ENCODE measurements around the gene DGCR2.

The DGCR2 gene

DNA sequence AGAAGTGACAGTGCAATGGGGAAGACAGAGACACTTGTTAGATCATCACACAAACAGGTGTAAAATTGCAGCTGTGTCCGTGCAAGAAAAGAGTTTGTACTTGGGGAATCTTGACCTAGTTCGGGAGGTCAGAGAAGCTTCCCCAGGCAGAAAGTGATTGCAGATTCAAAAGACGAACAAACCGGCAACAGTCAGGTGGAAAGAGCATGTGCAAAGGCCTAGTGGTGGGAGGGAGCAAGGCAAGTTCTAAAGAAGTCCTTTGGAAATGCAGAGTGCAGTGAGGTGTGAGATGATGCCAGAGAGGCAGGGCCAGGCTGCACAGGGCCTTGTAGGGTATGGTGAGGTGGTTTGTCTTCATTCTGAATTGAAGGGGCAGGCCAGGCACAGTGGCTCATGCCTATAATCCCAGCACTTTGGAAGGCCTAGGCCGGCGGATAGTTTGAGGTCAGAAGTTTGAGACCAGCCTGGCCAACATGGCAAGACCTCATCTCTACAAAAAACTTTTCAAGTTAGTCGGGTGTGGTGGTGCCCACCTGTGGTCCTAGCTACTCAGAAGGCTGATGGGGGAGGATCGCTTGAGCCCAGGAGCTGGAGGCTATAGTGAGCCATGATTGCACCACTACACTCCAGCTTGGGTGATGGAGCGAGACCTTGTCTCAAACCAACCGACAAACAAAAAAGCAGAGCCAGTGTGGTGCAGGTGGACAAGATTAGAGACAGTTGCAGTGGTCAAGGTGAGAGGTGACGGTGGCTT lies 24.2 kb upstream of the DGCR2 start:
- DNase-seq: no peak

DNA sequence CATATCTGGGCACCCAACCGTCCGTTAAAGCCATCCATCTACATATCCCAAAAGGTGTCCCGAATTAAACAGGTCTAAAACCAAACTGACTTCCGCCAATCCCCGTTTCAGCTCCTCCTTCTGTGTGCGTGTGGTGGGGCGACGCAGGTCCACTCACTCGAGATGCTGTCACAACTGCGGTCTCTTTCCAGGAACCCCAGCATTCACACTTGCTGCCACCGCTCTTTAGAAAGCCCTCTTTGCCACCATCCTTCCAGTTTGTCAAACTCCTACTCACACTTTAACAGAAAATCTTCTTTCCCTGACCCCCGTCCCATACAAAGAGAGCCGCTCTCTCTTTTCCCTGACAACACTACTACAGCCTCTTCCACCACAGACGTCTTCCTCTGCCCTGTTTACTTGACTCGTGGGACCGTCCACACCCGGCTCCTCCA lies 21.8 kb upstream of the DGCR2 start:
- DNase-seq: no peak

DNA sequence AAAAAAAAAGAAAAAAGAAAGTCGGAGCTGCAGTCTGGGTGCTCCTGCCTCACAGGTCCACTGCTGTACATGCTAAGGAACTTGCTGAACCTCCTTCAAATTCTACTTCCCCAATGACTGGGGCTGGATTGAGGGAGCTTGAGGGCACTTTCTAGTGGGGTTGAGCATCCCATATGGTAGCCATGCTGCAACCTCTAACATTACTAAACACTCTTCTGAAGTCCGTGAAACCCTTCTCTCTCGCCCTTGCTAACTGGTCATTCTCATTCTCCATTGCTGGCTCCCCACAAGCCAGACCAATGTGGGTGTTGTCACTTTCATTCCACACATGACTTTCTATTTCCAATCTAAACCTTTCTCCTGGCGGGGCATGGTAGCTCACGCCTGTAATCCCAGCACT lies 21.0 kb upstream of the DGCR2 start:
- DNase-seq: no peak

DNA sequence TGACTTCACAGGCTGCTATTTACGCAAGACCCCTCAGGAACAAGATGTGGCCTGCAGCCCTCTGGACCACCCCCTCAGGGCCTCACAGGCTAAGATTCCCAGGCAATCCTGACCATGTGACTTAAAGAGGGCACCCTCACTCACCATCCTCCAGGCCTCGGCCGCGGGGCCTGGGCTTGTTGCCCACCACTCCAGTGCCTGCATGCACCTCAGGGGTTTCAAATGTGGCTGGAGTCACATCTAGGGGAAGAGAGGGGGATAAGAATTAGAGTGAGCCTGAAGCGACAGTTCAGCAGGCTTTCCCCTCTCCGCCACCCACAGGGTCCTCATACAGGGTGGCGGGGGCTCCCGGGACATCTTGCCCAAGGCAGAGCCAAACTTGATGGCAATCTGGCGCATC lies 20.2 kb upstream of the DGCR2 start:
- no peak for DNase-seq

DNA sequence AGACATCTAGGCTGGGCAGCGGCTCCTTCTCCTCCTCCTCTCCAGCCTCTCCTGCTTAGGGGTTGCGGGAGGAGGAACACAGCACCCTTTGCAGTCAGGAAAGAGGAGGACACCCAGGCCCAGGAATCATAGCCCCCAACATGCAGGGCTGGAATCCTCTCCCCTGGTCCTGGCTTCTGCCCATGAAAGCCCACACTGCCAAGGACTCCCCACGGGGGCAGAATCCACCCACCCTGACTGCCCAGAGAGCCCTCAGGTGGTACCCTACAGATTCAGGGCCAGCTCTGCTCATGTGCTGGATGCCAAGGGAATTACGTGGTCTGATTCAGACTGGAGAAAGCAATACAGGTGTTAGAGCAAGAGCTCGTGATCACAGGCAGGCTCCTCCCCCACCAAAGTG lies 17.8 kb upstream of the DGCR2 start:
- no peak for DNase-seq

DNA sequence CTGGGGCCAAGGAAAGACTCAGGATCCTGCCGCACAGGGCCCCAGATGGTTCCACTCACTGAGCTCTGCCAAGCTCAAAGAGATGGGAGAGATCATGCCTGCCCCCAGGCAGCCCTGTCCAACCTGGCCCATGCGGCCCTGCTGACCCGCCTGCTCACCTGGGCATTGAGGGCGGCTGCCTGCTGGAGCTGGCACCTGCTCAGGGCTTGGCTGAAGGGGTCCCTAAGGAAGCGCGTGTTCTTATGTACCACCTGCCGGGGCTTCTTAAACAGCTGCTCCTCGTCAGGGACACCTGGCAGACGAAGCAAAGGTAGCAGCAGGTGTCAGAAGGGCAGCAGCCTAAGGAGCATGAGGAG lies 16.8 kb upstream of the DGCR2 start:
- no peak for DNase-seq

DNA sequence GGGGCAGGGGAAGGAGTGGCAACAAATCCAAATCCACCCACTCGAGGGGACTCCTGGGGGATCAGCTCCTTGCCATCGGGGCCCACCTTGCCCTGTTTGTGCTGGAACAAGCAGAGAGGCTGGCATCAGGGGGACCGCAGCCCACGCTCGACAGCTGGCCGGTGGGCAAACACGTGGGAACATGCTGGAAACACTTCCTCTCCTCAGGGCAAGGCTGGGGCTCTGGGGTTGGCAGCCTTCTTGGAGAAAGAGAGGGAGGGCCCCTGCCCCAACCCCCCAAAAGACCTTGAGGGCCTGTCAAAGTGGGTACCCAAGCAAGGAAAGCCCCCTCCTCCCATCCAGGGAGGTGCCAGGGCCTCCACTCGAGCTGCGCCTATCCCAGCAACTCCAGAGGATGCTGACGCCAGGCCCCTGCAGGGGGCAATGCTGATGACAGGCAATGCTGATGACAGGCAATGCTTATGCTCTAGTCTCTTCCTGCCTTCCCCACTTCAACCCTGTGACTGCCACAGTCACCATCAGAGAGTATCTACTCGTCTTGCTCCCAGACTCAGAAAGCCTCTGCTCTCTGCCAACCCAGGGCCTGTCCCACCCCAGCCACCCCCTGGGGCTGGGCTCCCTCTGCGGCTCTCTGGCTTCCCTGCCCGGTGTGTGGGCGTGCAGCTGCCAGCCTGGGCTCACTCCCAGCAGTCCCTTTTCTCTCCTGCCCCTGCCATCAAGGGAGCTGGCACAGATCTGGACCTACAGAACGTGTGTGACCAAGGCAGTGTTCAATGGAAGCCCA lies 16.2 kb upstream of the DGCR2 start:
- no peak for DNase-seq

DNA sequence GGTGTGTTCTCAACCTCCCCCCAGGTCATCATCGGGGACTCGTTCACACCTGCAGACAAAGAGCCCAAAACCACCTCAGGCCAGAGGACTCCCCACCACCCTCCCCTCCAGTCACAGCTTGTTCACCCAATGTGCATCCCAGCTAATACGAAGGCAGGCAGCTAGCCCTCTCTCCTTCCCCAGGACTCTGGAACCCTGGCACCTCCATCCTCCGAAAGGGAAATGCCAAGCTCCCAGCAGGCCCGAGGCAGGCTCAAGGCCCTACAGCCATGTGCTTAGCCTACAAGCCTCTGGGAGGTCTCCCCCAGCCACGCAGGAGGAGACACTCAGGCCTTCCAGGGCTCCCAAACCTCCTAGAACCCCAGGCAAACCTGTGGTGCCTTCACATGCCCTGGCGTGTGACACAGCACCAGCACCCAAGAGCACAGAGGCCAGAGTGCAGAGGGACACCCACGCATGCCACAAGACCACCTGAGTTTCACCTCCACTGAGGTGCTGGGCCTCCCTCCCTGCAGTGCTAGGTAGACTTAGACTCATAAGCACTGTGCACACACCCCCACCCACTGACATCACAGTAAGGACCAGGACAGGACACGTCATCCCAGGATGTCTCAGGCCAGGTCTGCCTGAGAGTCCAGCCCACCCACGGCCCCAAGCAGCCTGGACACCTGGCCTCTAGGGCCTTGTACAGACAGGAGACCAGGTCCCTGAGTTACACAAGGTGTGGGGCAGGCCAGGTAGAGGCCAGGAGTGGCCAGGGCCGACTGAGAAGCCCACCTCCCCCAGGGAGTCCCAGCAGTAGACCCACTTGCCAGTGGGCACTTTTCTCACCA lies 15.4 kb upstream of the DGCR2 start:
- DNase-seq: no peak

DNA sequence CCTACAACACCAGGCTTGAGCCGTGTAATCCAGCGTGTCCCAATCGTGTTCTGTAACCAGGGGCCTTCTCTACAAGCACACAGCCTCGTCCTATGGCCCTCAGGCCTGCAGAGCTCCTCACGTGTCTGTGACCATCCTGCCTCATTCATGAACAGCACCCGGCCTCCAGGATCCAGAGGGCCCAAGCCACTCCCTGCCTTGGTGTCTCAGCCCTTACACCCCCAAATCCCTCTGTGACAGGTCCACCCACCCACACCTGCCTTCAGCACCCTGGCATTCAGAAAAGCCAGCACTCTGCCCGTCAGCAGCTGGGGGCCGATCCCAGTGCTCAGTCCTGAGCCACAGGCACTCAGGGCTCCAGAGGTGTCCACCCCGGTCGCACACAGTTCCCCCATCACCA lies 14.7 kb upstream of the DGCR2 start:
- no peak for DNase-seq

DNA sequence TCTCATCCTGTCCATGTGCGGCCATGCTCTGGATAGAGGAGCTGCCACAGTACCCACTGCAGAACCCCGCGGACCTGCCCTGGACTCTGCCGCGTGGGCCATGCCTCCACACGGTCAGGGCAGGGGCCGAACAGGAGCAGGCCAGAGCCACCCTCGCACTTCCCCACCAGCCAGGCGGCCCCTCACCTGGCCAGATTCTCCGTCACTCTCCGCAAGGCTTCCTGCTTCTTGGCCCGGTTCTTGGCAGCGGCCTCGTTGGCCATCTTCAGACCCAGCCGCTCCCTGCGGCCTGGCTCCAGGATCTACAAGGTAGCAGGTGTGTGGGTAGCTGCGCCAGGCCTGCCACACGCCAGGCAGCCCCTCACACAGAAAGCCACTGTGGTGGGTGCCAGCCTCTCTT lies 12.7 kb upstream of the DGCR2 start:
- no peak for DNase-seq

DNA sequence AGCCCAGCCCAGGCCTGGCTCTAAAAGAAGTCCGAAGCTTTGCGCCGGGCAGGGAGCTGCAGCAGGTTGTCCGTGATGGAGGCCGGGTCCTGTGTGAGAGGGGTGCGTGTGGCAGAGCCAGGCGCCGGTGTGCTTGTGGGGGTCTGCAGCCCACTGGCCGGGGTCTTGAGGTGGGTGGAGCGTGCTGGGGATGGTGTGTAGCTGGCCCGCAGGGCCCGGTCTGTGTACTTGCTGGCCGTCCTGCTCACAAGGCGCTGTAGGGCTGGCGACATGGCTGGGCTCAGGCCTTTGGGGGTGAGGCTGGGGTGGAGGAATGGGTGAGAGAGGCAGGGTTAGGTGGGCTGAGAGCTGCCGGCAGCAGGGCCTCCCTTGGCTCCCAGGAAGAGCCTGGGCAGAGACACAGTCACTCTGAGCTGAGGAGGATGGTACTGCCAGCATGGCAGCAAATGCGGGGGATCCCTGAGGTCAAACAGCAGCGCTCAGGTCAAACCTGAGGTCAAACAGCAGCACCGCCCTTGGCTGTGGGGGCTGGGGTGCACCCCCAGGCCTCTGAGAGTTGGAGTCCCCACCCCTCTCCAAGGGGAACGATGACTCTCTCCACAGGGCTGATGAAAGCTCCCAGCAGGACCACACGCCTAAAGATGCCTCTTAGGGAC lies 12.1 kb upstream of the DGCR2 start:
- DNase-seq: no peak

DNA sequence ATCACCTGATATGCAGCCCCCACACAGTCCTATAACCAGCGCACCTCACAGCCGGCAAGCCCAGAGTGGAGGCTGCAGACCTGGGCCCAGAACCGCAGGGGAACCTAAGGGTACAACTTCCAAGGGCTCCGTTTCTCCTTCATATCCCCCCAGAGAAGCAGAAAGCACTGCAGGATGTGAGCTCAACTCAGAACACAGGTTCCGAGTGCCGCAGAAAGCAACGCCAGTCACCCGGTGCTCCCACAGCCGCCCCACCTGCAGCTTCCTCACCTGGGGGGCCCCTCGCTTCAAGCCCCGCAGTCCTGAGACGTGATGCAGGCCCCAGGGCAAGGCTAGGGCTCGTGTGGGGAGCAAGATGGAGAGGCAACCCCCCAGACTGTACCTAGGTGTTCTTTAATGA lies 11.3 kb upstream of the DGCR2 start:
- no peak for DNase-seq

DNA sequence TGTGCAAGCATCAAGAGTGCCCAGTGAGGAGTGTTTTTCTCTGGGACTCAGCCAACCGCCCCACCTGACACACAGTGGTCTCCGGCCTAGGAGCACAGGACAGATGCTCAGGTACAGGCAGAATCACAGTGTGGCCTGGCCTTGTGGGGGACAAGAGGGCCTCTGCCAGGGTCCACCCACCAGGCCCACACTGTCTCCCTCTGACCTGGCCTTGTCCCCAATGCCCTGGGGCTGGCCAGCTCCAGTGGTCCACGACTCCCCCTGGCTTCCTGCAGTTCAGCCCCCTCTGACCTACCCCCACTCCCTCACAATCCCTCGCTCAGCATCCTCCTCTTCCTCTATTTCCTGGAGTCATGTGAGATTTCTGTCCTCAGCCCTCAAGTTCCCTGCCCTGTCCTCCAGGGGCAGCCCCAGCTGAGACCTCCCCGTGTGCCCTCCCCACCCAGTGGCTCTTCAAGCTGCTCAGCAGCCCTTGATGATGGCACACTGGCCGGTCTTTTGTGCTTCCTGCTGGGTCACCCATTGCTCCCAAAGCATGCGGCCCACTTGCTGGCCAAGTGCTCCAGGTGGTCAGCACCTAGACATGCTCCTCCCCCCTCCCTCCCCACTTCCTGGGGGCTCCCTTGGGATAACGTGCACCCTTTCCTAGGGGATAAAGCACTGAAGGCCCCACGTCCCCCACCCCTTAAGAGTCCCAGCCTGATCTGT lies 10.6 kb upstream of the DGCR2 start:
- no peak for DNase-seq

DNA sequence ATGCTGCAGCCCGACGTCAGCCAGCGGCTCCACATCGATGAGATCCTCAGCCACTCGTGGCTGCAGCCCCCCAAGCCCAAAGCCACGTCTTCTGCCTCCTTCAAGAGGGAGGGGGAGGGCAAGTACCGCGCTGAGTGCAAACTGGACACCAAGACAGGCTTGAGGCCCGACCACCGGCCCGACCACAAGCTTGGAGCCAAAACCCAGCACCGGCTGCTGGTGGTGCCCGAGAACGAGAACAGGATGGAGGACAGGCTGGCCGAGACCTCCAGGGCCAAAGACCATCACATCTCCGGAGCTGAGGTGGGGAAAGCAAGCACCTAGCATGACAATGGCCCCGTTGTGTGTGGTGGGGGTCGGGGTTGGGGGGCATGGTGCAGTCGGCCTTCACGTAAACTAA lies 9.9 kb upstream of the DGCR2 start:
- DNase-seq: no peak

DNA sequence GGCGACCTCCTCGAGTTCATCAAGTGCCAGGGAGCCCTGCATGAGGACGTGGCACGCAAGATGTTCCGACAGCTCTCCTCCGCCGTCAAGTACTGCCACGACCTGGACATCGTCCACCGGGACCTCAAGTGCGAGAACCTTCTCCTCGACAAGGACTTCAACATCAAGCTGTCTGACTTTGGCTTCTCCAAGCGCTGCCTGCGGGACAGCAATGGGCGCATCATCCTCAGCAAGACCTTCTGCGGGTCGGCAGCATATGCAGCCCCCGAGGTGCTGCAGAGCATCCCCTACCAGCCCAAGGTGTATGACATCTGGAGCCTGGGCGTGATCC lies 9.4 kb upstream of the DGCR2 start:
- no peak for DNase-seq

DNA sequence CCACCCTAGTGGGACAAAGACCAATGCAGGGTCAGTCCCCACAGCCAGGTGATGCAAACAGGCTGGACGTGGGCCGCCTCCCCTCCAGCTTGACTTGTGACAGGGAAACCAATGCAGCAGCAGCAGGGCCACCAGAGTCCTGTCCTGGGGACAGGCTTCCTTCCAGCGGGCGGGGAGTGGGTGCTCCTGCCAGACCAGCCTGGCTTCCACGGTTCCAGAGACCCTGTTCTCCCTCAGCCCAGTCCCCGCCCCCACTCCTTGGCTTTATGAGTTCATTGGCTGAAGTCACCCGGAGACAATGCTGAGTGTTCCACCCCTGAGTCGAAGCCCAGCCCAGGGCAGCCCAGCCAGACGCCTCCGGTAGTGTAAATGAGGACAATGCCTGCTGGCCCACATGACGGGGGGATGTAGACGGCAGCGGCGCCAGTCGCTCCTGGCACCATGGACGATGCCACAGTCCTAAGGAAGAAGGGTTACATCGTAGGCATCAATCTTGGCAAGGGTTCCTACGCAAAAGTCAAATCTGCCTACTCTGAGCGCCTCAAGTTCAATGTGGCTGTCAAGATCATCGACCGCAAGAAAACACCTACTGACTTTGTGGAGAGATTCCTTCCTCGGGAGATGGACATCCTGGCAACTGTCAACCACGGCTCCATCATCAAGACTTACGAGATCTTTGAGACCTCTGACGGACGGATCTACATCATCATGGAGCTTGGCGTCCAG lies 8.9 kb upstream of the DGCR2 start, which contains the start of gene TSSK2:
TSSK2 (plus strand) TSS at position 350 of the 726 bp plus-strand sequence; CDS start at position 442, 92 bp downstream.
- DNase-seq: no peak

DNA sequence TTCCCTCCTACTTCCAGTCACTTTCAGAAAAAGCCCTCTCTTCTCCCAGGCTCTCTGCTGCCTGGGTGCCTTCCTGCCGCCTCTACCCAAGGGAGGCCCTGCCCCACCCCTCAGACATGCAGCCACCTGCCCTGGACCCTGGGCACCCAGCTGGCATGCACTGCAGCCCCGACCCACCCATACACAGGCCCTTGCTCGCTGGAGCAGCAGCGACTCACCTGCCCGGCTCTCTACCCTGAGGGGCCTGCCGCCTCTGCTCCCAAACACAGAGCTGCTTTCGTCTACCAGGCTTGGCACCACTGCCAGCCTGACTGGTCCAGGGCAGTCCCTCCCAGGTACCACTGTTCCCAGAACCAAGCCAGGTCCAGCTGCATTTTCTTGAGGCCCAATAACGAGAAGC lies 7.7 kb upstream of the DGCR2 start:
- DNase-seq: no peak

DNA sequence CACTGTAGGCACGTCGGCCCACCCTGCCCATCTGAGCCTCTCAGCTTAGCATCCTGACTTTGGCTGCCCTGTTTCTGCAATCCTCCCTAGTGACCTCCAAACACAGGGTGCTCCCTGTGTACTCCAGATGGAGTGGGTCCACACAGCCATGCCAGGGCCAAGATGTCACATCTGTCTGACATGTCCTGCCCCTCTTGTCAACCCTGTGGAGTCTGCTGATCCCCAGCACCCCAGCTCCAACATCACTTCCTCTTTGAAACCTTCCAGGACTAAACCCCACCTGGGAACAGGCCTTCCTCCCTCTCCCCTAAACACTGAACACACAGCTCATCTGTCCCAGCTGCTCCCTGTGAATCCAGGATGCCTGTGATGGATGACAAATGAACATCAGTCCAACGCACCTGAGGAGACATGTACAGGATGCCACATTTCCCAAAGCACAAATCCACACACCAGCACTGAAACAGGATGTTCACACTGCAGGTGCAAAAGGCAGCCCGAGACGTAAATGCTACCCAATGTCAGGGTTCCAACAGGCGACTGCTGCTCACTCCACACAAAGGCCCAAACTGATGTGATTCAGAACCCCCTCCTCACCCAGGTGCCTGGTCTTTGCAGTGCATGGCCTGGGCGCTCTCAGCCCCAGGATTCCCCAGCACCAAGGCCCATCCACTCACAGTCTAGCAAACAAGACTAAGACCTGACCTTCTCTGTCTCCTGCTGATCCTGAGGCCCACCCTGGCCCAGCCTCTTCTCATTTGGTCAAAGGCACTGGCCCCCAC lies 6.9 kb upstream of the DGCR2 start:
- DNase-seq: no peak

DNA sequence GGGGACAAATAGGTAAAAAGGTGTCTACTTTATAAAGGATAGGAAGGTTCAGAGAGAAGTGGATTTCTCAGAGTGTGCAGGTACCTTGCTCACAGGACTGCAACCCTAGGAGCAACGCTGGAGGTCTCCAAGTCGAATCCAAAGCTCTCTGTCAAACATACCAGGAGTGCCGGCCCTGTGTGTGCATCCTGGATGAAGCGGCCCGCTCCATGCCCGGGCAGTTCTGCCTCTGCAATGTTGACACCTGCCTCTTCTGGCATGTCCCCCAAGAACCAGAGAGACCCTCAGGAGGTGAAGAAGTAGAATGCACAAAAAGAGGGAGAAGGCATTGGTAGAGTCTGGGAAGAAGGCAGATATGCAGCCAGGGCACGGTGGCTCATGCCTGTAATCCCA lies 5.8 kb upstream of the DGCR2 start:
- no peak for DNase-seq

DNA sequence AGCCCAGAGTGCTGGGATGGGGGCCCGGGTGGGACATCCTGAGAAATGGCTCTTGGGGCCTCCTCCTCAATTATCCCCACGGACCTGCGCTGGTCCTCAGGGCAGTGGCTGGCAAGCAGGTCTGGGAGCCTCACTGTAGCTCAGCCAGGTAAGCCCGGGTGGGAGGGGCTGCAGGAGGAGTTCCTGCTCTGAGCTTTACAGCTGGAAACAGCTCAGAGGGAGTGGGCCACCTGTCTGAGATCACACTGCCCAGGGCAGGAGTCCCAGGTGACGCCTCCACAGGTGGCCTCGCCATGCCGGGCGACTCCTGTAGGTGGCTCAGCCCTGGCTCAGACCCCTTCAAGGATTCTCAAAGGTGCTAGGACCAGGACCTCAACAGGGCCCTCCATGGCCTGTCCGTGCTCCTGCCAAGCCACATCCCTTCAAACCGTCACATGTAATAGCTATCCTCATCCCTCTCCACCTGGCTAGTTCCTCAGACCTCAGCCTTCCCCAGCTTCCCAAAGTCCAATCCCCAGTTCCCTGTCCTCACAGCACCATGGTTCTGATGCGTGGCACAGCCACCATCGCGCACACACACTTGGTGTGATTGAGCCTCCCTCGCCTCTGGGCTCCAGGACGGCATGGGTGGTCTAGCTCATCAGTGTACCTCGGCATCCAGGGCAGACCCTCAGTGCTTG lies 5.3 kb upstream of the DGCR2 start:
- no peak for DNase-seq
